ENCODE measurements around the gene LCA5. TPM values are rescaled to one million over a fixed set of nuclear protein-coding genes. Genes with fewer than 3 reads are reported as not detected.
"Not testable (repeated sequence)": the region's sequence is repeated elsewhere in the genome, so short reads cannot be mapped to it uniquely, and the experiment has no call there.

LCA5 gene
- 4.5 and 5.6 TPM in 2 replicates for total RNA-seq
- 2.4 and 3.6 TPM in 2 replicates for polyA plus RNA-seq

DNA sequence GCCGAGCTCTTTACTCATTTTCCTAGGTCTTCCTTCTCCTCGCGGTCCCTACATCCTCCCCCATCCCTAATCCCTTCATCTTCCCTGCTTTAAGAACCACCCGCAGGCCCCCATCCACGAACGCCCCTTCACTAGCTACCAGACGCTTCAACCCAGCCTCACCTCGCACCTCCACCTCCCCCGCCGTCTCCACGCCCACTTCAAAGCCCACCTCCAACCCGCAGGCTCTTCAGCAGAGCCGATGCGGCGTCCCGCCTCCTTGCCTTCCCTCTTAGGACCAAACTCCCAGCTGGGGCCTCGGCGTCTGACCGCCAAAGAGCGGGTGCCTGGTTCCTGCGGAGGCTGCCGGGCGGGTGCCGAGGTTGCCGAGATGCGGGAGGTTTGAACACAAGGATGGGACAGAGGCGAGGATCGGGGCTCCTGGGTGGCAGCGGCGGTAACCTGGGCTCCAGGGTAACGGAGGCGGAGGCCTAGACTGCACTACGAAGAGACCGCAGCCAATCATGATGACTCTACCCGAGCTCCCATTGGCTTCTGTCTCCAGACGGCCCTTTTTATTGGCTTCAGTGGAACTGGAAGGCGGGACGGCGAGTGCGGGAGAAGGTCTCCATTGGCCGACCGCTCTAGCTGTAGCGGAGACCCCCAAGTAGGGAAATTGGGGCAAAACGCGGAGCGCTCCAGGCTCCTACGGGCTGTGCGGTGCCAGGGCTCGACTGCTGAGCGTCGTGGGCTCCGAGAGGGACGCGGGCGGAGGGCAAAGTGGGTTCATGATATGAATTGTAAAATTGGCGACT, at the start of gene LCA5:
Gene LCA5, minus strand, starts transcription at position 477 of the 794 bp plus-strand sequence. CDS start 18,536 bp downstream, outside the sequence.
- Histone ChIP-seq H3K4me3 (peak within 1 kb of the TSS; percentile 83), H3K36me3 (replicated peaks; ENCODE audit: insufficient read depth, low read depth) (no peaks in the 10 kb centered on the region), H4K20me1 (ENCODE audit: insufficient read depth, poor library complexity, severe bottlenecking) (no peaks in the 10 kb centered on the region), H3K4me1 (ENCODE audit: insufficient read depth) (peaks cover 14% of the 10 kb centered on the region), H3K9me3 (ENCODE audit: low read depth) (no peaks in the 10 kb centered on the region), H3K27ac (peak within 1 kb of the TSS; percentile 88), H3K9me2 (replicated peaks; ENCODE audit: insufficient read depth) (no peaks in the 10 kb centered on the region), H3K4me2 (peak within 1 kb of the TSS; percentile 79), H2AFZ (peak within 1 kb of the TSS; percentile 73), H3K79me2 (peaks cover 59% of the 10 kb centered on the region), H3K27me3 (no peaks in the 10 kb centered on the region)
- under 1% methylated on average over 54 of the region's 56 CpGs for WGBS (ENCODE audit: low lambda C conversion rate, missing lambda C conversion rate)
- TF ChIP-seq, protein P1, sequence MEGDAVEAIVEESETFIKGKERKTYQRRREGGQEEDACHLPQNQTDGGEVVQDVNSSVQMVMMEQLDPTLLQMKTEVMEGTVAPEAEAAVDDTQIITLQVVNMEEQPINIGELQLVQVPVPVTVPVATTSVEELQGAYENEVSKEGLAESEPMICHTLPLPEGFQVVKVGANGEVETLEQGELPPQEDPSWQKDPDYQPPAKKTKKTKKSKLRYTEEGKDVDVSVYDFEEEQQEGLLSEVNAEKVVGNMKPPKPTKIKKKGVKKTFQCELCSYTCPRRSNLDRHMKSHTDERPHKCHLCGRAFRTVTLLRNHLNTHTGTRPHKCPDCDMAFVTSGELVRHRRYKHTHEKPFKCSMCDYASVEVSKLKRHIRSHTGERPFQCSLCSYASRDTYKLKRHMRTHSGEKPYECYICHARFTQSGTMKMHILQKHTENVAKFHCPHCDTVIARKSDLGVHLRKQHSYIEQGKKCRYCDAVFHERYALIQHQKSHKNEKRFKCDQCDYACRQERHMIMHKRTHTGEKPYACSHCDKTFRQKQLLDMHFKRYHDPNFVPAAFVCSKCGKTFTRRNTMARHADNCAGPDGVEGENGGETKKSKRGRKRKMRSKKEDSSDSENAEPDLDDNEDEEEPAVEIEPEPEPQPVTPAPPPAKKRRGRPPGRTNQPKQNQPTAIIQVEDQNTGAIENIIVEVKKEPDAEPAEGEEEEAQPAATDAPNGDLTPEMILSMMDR (IDR thresholded peaks at IDR 0.05; ENCODE audit: poor library complexity): no peak
- no peak for TF ChIP-seq EZH2 (IDR thresholded peaks at IDR 0.05; ENCODE audit: borderline replicate concordance)
- TF ChIP-seq EZH2phosphoT487 (IDR thresholded peaks at IDR 0.05; ENCODE audit: low read depth, severe bottlenecking, unreplicated experiment): no peak
- DNase-seq (ENCODE audit: low spot score): peak; percentile 97

DNA sequence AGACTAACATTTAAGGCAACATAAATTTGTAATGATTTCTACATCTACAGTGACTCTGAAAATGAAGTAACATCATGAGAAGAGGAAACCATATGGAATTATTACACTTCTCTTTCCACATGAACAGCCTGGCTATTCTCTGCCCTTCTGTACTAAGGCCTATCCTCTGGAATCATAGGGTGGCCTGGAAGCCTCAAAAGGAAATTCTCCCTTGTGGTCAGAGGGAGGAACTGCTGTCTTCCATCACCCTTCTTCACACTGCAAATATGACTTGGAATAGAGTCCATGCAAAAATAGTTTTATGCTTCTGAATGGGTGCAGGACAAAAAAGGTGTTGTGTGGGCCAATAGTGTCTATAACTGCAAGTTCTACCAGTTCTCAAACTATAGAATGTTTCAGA, 49.3 kb upstream of the LCA5 start:
- H4K20me1 ChIP-seq (ENCODE audit: insufficient read depth, poor library complexity, severe bottlenecking): no peaks in the 10 kb centered on the region
- H3K4me3 ChIP-seq: no peak overlapping the region
- no peaks in the 10 kb centered on the region for H3K9me2 ChIP-seq (replicated peaks; ENCODE audit: insufficient read depth)
- no peak overlapping the region for H3K4me2 ChIP-seq
- H3K9me3 ChIP-seq (ENCODE audit: low read depth): no peaks in the 10 kb centered on the region
- peak; percentile 37 for DNase-seq (ENCODE audit: low spot score)
- no peaks in the 10 kb centered on the region for H3K27me3 ChIP-seq
- H2AFZ ChIP-seq: no peak overlapping the region
- no peak overlapping the region for H3K27ac ChIP-seq
- TF ChIP-seq EZH2 (IDR thresholded peaks at IDR 0.05; ENCODE audit: borderline replicate concordance): no peak
- TF ChIP-seq, protein P1 (IDR thresholded peaks at IDR 0.05; ENCODE audit: poor library complexity): peak; percentile 20
- TF ChIP-seq EZH2phosphoT487 (IDR thresholded peaks at IDR 0.05; ENCODE audit: low read depth, severe bottlenecking, unreplicated experiment): no peak
- no peaks in the 10 kb centered on the region for H3K36me3 ChIP-seq (replicated peaks; ENCODE audit: insufficient read depth, low read depth)
- no peaks in the 10 kb centered on the region for H3K79me2 ChIP-seq
- no peaks in the 10 kb centered on the region for H3K4me1 ChIP-seq (ENCODE audit: insufficient read depth)

DNA sequence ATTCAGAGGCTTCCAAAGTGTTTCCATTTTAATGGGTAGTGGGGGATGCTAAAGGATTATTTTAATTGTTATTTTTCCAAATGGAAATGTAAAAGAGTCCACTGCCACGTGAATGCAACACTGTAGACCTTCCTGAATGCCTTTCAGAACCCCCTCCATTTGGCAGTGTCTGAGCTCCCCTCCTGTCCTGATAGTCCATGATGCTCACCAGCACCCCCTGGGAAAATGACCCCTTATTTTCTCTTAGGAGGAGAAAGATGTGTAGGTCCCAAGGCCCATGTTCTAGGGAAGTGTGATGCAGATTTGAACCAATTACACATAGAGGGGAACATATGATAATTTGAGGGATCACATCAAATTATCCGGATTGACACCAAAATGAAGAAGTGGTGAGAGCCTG, 47.1 kb upstream of the LCA5 start:
- Histone ChIP-seq H3K4me3 (no peak overlapping the region), H3K27me3 (no peaks in the 10 kb centered on the region), H2AFZ (no peak overlapping the region), H3K79me2 (no peaks in the 10 kb centered on the region), H3K36me3 (replicated peaks; ENCODE audit: insufficient read depth, low read depth) (no peaks in the 10 kb centered on the region), H4K20me1 (ENCODE audit: insufficient read depth, poor library complexity, severe bottlenecking) (no peaks in the 10 kb centered on the region), H3K4me1 (ENCODE audit: insufficient read depth) (no peaks in the 10 kb centered on the region), H3K9me2 (replicated peaks; ENCODE audit: insufficient read depth) (no peaks in the 10 kb centered on the region), H3K9me3 (ENCODE audit: low read depth) (peaks cover 6% of the 10 kb centered on the region), H3K4me2 (no peak overlapping the region), H3K27ac (no peak overlapping the region)
- DNase-seq (ENCODE audit: low spot score): no peak
- 76% methylated on average over 2 of the region's 2 CpGs for WGBS (ENCODE audit: low lambda C conversion rate, missing lambda C conversion rate)
- TF ChIP-seq EZH2 (IDR thresholded peaks at IDR 0.05; ENCODE audit: borderline replicate concordance) (no peak), EZH2phosphoT487 (IDR thresholded peaks at IDR 0.05; ENCODE audit: low read depth, severe bottlenecking, unreplicated experiment) (no peak)
- TF ChIP-seq, protein P1 (IDR thresholded peaks at IDR 0.05; ENCODE audit: poor library complexity): no peak

DNA sequence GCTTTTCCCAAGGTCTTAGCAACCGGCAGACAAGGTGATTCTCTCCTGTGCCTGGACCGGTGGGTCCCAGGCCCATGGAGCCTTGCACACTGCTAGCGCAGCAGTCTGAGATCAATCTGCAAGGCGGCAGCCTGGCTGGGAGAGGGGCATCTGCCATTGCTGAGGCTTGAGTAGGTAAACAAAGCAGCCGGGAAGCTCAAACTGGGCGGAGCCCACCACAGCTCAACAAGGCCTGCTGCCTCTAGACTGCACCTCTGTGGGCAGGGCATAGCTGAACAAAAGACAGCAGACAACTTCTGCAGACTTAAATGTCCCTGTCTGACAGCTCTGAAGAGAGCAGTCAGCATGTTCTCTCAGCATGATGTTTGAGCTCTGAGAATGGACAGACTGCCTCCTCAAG, 40.7 kb upstream of the LCA5 start:
- not testable (repeated sequence) for DNase-seq (ENCODE audit: low spot score); H3K79me2 ChIP-seq; H3K9me3 ChIP-seq (ENCODE audit: low read depth); H3K4me2 ChIP-seq; H3K4me3 ChIP-seq; H4K20me1 ChIP-seq (ENCODE audit: insufficient read depth, poor library complexity, severe bottlenecking); H3K27ac ChIP-seq; H3K9me2 ChIP-seq (replicated peaks; ENCODE audit: insufficient read depth); H3K27me3 ChIP-seq; H3K36me3 ChIP-seq (replicated peaks; ENCODE audit: insufficient read depth, low read depth); H2AFZ ChIP-seq
- peaks cover 12% of the 10 kb centered on the region for H3K4me1 ChIP-seq (ENCODE audit: insufficient read depth)
- WGBS (ENCODE audit: low lambda C conversion rate, missing lambda C conversion rate): 88% methylated on average over 6 of the region's 6 CpGs
